ENCODE data around the gene SRRM2.
"Not testable (repeated sequence)": the region's sequence is repeated elsewhere in the genome, so short reads cannot be mapped to it uniquely, and the experiment has no call there.

The SRRM2 gene

DNA sequence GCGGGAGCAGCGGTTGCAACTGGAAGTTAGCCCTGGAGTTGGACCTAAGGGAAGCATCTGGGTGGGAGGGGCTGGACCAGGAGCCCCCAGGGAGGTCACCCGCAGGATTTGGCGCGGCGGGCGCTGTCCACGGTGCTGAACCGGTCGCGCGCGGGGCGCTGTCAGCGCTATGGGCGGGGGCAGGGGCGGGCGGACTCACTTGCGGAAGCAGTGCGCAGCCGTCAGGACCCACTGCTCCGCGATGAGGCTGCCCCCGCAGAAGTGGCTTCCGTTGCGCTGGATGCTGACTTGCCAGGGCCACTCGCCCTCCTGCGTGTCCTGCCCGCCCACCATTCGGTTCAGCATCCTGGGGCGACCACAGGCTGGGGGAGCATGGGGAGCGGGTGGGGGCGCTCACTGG lies 36.9 kb upstream of the SRRM2 start:
- peak; percentile 38 to 83 (median 70) for DNase-seq

DNA sequence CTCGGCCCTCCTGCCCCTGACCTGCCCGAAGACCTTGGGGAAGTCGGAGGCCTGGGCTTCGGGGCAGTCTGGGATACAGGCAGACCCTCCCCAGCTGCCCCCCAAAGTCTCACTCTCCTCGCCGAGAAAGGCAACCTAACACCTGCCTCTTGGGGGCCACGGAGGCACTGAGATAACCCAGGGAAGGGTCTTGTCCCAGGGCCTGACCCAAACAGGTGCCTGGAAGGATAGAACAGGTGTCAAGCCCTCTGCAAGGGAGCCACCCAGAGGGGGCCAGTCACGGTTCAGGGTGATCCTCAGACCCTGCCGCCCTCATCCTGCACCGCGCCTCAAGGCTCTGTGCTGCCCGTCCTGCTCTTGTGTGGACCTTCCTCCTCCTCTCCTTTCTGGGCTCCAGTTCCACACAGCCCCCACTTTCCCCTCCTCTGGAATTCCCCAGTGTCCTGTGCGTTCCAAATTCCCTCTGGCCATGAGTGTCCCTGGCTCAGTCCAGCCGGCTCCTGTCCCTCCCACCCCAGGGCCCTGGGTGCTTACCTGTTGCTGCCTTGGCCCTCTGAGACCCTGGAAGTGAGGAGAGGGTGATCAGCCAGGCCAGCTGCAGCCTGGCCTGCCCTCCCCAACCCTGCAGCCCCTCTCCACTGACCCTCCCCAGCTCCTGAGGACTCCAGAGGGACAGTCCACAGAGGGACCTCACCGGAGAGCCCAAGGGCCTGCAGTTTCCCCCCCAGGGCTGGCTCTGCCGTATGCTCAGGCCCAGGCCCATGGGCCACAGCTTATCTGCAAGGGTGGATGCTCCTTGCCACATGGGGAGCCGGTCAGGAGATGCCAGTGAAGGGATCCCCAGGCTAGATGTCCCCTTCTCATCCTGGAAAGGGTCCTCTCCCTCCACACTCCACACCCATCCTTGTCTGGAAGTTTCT lies 36.2 kb upstream of the SRRM2 start:
- DNase-seq: no peak

- DNase-seq: no peak
Observed at GRCh38 chr16:2716948-2717347, 35.5 kb upstream of the SRRM2 start.

GRCh38 chr16:2717383-2718263 lies 34.8 kb upstream of the SRRM2 start:
- no peak for DNase-seq

GRCh38 chr16:2719328-2720063 lies 32.9 kb upstream of the SRRM2 start:
- no peak for DNase-seq

- DNase-seq: no peak
Observed at GRCh38 chr16:2720064-2720457, 32.4 kb upstream of the SRRM2 start, which contains the start of gene PRSS27. Gene PRSS27, minus strand, starts transcription at chr16:2720224. Its CDS starts 64 bp downstream, at chr16:2720160.

- DNase-seq: peak; percentile 67 to 86 (median 70)
Observed at GRCh38 chr16:2720719-2721633, 31.5 kb upstream of the SRRM2 start.

- DNase-seq: not testable (repeated sequence)
Observed at GRCh38 chr16:2721634-2722173, 30.7 kb upstream of the SRRM2 start.

- no peak for DNase-seq
Observed at GRCh38 chr16:2724088-2724676, 28.3 kb upstream of the SRRM2 start.

DNA sequence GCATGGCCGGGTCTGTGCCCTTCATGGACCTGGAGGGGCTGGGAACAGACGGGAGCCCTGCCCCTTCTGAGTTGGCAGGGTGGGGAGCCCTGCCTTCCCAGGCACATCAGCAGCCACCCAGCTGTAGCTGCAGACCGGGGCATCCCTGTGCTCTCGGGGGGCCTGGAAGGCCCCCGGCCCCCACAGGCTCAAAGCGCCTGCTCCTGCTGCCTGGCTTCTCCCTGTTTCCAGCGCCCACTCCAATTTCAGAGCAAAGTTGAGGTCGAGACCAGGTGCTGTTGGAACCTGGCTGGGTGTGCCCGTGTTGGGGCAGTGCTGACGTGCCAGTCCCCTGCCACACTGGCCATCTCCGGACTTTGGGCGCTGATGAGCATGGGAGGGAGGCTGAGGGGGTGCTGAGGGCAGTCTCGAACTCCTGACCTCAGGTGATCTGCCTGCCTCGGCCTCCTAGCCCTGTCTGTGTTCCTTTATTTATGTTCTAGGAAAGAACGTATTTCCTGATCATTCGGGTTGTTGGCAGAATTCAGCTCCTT lies 27.6 kb upstream of the SRRM2 start:
- no peak for DNase-seq

- DNase-seq: no peak
Observed at GRCh38 chr16:2726923-2727322, 25.5 kb upstream of the SRRM2 start.

GRCh38 chr16:2728034-2728433 lies 24.4 kb upstream of the SRRM2 start:
- no peak for DNase-seq

GRCh38 chr16:2734844-2735515 lies 17.5 kb upstream of the SRRM2 start:
- no peak for DNase-seq

GRCh38 chr16:2736476-2737237 lies 15.8 kb upstream of the SRRM2 start:
- DNase-seq: no peak

- no peak for DNase-seq
Observed at GRCh38 chr16:2737238-2737605, 15.2 kb upstream of the SRRM2 start.

- no peak for DNase-seq
Observed at GRCh38 chr16:2737895-2738418, 14.5 kb upstream of the SRRM2 start.

DNA sequence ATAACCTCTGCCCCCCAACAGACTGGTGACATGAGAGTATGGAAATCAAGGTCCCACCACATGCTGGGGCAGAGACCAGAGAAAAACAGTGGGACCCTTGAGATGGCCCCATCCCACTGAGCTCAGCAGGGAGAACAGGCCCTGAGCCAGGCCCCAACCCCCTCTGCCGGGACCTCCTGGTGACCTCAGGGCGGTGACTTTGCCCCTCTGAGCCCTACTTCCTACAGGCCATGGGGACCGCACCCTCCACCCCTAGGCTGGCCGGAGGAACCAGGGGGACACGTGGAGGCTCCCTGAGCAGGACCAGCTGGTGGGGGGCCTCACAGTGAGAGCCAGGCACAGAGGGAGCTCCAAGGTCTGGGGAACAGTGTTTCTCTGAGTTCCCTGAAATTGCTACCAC lies 13.8 kb upstream of the SRRM2 start:
- DNase-seq: no peak

DNA sequence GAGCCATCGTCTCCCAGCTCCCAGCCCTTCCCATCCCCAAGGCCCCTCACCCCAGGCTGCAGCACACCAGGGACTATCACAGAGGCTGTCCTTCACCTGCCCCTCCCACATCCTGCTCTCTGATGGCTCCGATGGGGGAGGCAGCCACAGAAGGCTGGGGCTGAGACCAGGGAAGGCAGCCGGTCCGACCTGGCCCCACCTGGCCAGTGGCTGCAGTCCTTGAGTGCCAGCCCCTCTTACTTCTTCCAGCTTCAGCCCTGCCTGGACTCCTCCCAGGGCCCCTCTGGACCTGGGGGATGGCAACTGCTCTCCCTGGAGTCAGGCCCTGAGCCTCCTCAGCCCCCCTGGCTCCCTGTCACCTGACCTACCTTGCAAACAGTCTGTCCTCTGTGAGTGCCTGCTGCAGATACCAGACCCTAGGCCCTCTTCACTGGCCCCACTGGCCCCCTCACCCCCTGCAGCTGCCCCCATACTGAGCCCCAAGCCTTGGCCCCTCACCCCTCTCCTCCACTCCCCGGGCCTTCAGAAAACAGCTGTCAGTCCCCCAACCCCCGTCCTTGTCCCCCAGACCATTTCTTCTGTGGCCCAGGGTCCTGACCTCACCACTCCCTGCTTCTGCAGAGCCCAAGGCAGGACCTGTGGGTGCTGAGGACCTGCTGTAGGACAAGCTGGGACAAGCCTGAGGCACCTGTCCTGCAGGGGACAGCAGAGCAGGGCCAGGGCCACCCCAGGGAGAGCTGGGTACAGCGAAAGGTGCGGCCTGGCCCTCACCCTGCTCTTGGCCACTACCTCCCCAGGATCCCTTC lies 12.6 kb upstream of the SRRM2 start:
- DNase-seq: no peak
